ENCODE results near the gene CDH13. TPM values are rescaled to one million over a fixed set of nuclear protein-coding genes. Genes with fewer than 3 reads are reported as not detected.

CDH13 gene
- total RNA-seq, 2 experiments from 2014 or later = not detected

DNA sequence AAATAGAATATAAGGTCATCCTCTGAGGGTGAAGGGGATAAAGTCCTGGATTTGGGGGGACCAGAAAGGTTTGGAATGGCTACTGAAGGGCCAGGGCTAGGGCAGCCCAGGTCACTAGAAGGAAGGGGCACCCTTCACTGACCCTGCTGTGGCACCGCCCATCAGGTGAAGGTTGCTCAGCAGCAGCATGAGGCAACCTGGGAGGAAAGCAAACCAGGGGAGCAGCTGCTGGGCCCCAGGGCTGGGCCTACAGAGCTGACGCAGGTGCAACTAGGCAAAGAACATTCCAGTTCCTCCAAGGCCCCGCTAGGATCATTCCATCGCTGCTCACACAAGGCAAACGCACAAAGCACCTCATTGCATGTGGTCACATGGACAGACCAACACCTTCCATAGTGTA lies 1177.6 kb downstream of the CDH13 start:
- DNase-seq = no peak
- intact Hi-C loops (cut with micrococcal nuclease) = no loop called here
- ChIA-PET CTCF (no interaction called here), POLR2A (no interaction called here)
- Mint-ChIP-seq H3K4me1 (ENCODE audit: low read depth) (peaks cover 20% of the 10 kb centered on the region), H3K4me3 (no peak overlapping the region), H3K27ac (no peak overlapping the region), H3K9me3 (no peaks in the 10 kb centered on the region), H3K27me3 (peaks cover 3% of the 10 kb centered on the region), H3K36me3 (peaks cover 7% of the 10 kb centered on the region)

DNA sequence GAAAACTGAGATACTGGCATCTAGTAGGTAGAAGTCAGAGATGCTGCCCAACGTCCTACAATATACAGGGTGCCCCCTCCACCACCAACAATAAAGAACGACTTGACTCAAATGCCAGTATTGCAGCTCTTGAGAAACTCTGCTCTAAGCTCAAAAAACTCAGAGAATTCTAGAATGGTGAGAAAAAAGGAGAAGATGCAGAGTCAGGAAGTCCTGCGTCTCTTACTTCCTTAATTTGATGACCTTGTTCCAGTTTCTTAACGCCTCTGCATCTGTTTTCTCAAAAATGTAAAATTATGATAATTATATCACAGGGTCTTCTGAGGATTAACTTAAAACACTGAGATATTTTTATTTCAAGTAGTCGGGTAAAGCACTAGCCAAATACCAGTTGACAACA lies 1179.3 kb downstream of the CDH13 start:
- no peak overlapping the region for H3K4me3 Mint-ChIP-seq
- intact Hi-C loops (cut with micrococcal nuclease) = no loop called here
- peaks cover 15% of the 10 kb centered on the region for H3K36me3 Mint-ChIP-seq
- ChIA-PET CTCF (no interaction called here), POLR2A (interaction anchor here (2.3 kb wide), 1 partner anchor 93 kb away, joined by 7 read pairs; the partner anchor contains the start of gene MLYCD)
- peaks cover 35% of the 10 kb centered on the region for H3K4me1 Mint-ChIP-seq (ENCODE audit: low read depth)
- no peaks in the 10 kb centered on the region for H3K9me3 Mint-ChIP-seq
- no peak overlapping the region for H3K27ac Mint-ChIP-seq
- DNase-seq = no peak
- H3K27me3 Mint-ChIP-seq = peaks cover 3% of the 10 kb centered on the region

DNA sequence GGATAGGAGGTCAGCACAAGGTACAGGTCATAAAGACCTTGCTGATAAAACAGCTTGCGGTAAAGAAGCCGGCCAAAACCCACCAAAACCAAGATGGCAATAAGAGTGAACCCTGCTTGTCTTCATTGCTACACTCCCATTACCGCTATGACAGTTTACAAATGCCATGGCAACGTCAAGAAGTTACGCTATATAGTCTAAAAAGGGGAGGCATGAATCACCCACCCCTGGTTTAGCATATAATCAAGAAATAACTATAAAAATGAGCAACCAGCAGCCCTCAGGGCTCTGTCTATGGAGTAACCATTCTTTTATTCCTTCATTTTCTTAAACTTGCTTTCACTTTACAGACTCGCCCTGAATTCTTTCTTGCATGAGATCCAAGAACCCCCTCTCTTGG lies 1180.0 kb downstream of the CDH13 start:
- no peak for DNase-seq
- intact Hi-C loops (cut with micrococcal nuclease) = loop anchor here (1.0 kb wide), 3 partner anchors 93 to 310 kb away; partner anchors contain the start of genes MBTPS1, MLYCD and OSGIN1
- POLR2A ChIA-PET = interaction anchor here (2.3 kb wide), 1 partner anchor 92 kb away, joined by 7 read pairs; the partner anchor contains the start of gene MLYCD
- Mint-ChIP-seq H3K4me1 (ENCODE audit: low read depth) (peaks cover 37% of the 10 kb centered on the region), H3K27me3 (no peaks in the 10 kb centered on the region), H3K9me3 (no peaks in the 10 kb centered on the region), H3K4me3 (no peak overlapping the region), H3K36me3 (peaks cover 20% of the 10 kb centered on the region), H3K27ac (no peak overlapping the region)
- CTCF ChIA-PET = no interaction called here

DNA sequence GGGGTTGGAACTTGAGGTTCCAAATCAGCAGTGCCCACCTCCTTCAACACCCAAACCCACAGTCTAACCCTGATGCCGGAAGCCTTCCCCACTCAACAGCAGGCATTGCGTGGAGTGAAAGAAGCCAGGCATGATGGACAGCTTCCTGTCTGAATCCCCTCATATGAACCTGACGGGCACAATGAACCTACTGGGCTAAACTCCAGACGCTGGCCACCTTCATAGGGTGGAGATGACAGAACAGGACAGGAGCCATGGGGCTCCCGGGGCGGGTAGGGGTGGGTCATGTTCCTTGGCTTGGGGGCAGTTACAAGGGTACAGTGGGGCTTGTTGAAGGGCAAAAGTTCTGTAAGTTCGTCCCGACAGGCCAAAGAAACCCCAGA lies 1180.5 kb downstream of the CDH13 start:
- intact Hi-C loops (cut with micrococcal nuclease) = loop anchor here (1.0 kb wide), 3 partner anchors 92 to 309 kb away; partner anchors contain the start of genes MBTPS1, MLYCD and OSGIN1
- Mint-ChIP-seq H3K4me1 (ENCODE audit: low read depth) (peaks cover 37% of the 10 kb centered on the region), H3K4me3 (peak overlapping the region; percentile 98), H3K36me3 (peaks cover 21% of the 10 kb centered on the region), H3K9me3 (no peaks in the 10 kb centered on the region), H3K27me3 (no peaks in the 10 kb centered on the region), H3K27ac (no peak overlapping the region)
- ChIA-PET POLR2A (interaction anchor here (2.3 kb wide), 1 partner anchor 92 kb away, joined by 7 read pairs; the partner anchor contains the start of gene MLYCD), CTCF (interaction anchor here (2.1 kb wide), 1 partner anchor 19 kb away, joined by 5 read pairs; no protein-coding TSS in a partner anchor)
- DNase-seq = no peak

DNA sequence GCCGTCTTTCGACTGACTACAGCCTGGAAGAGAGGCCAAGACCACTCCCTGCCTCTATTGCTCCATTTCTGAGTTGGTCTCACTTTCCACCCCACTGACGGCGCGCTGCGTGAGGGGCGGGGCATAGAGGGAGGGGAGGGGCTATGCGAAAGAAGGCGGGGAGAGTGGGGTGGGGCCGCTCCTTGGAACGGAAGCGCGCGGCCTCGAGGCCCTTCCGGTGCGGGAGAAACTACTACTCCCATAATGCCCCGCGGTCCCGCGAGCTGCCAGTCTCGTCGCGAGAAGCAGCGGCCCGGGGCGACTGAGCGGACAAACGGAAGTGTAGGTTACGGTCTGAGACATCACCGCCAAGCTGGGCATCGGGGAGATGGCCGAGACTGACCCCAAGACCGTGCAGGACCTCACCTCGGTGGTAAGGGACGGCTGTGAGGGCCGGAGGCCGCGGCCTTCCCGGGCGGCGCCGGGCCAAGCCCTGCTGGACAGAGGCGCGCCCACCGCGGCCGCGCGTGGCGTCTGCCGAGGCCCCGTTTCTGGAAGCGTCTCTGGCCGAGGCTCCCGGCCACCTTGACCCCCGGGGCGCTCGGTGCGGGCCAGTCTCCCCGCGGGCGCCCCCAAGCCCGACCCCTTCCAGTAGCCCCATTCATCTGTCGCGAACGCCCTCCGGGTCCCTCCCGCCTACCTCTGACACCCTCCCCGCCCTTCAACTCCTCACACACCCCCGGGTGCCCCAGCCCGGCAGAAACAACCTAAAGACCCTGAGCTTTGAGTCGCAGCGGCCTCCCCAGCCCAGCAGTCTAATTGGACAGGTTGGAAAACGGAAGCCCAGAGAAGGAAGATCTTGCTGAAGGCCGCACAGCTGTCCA lies 1181.2 kb downstream of the CDH13 start, which contains the start of gene HSBP1:
TSS of gene HSBP1 (plus strand) at position 269 of the 863 bp plus-strand sequence. CDS start at position 368, 99 bp downstream.
- Mint-ChIP-seq H3K4me3 (peak within 1 kb of the TSS; percentile 98), H3K36me3 (peaks cover 24% of the 10 kb centered on the region), H3K4me1 (ENCODE audit: low read depth) (peaks cover 33% of the 10 kb centered on the region), H3K27me3 (no peaks in the 10 kb centered on the region), H3K27ac (peak within 1 kb of the TSS; percentile 88), H3K9me3 (no peaks in the 10 kb centered on the region)
- DNase-seq = peak; percentile 96
- ChIA-PET CTCF (interaction anchor here (1.4 to 2.1 kb wide), 2 partner anchors 16 to 19 kb away, joined by 3 to 5 read pairs; no protein-coding TSS in a partner anchor), POLR2A (interaction anchor here (2.3 kb wide), 1 partner anchor 91 kb away, joined by 7 read pairs; the partner anchor contains the start of gene MLYCD)
- intact Hi-C loops (cut with micrococcal nuclease) = loop anchor here (1.0 kb wide), 3 partner anchors 91 to 308 kb away; partner anchors contain the start of genes MBTPS1, MLYCD and OSGIN1

DNA sequence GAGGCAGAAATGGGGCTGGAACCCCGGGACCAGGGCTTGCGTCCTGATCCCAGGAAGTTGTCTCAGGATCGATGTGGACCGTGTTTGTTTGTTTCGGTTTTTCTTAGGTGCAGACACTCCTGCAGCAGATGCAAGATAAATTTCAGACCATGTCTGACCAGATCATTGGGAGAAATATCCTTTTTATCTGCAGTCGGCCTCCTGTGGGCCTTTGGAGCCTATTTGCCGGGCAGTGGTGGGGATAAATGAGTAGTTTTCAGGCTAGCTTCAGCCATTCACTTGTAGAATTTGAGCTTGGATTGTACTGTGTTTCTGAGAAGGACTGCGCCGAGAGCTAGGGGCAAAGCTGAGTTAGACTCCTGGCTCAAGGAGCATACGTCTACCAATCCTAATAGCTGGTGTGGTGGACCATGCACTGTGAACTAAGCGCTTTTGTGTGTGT lies 1181.8 kb downstream of the CDH13 start:
- Mint-ChIP-seq H3K4me1 (ENCODE audit: low read depth) (peaks cover 33% of the 10 kb centered on the region), H3K4me3 (peak overlapping the region; percentile 98), H3K27me3 (no peaks in the 10 kb centered on the region), H3K27ac (peak overlapping the region; percentile 77), H3K9me3 (no peaks in the 10 kb centered on the region), H3K36me3 (peaks cover 24% of the 10 kb centered on the region)
- ChIA-PET POLR2A (no interaction called here), CTCF (interaction anchor here (1.4 to 2.1 kb wide), 2 partner anchors 16 to 18 kb away, joined by 3 to 5 read pairs; no protein-coding TSS in a partner anchor)
- no peak for DNase-seq
- intact Hi-C loops (cut with micrococcal nuclease) = no loop called here

DNA sequence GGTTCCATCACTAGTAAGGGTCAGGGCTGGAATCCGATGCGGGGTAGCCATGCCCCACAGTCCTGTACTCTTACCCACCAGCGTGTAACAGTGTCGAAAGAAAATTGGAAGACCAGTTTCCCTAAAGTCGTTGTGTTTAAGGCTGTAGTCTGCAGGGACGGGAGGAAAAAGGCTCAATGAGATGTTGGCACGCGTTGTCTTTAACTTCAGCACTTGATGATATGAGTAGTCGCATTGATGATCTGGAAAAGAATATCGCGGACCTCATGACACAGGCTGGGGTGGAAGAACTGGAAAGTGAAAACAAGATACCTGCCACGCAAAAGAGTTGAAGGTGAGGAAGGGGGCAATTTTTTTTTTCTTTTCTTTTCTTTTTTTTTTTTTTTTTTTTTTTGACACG lies 1182.3 kb downstream of the CDH13 start:
- Mint-ChIP-seq H3K9me3 (no peaks in the 10 kb centered on the region), H3K4me1 (ENCODE audit: low read depth) (peaks cover 33% of the 10 kb centered on the region), H3K36me3 (peaks cover 24% of the 10 kb centered on the region), H3K27me3 (no peaks in the 10 kb centered on the region), H3K4me3 (peak overlapping the region; percentile 98), H3K27ac (peak overlapping the region; percentile 20)
- ChIA-PET CTCF (interaction anchor here (1.4 to 2.1 kb wide), 2 partner anchors 15 to 17 kb away, joined by 3 to 5 read pairs; no protein-coding TSS in a partner anchor), POLR2A (no interaction called here)
- no peak for DNase-seq
- intact Hi-C loops (cut with micrococcal nuclease) = no loop called here

DNA sequence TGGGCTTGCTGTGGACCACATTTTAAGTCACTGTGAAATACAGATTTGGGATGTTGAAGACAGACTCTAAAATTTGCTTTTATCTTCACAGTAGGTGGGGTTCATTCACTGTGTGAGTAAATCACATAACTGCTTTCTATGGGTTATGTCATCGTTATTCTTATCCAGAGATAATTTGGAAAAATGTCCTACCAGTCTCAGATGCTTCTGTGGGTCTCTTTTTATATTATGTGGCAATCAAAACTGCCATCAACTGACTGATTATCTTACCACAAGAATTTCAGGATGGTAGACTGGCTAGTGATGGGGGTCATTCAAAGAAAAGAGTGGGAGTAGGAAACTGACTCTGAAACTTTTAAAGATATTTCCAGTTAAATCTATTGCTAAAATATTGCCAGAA lies 1184.1 kb downstream of the CDH13 start:
- H3K36me3 Mint-ChIP-seq = peaks cover 24% of the 10 kb centered on the region
- no peaks in the 10 kb centered on the region for H3K27me3 Mint-ChIP-seq
- intact Hi-C loops (cut with micrococcal nuclease) = no loop called here
- DNase-seq = no peak
- H3K27ac Mint-ChIP-seq = no peak overlapping the region
- ChIA-PET CTCF (no interaction called here), POLR2A (no interaction called here)
- peaks cover 33% of the 10 kb centered on the region for H3K4me1 Mint-ChIP-seq (ENCODE audit: low read depth)
- no peaks in the 10 kb centered on the region for H3K9me3 Mint-ChIP-seq
- no peak overlapping the region for H3K4me3 Mint-ChIP-seq

DNA sequence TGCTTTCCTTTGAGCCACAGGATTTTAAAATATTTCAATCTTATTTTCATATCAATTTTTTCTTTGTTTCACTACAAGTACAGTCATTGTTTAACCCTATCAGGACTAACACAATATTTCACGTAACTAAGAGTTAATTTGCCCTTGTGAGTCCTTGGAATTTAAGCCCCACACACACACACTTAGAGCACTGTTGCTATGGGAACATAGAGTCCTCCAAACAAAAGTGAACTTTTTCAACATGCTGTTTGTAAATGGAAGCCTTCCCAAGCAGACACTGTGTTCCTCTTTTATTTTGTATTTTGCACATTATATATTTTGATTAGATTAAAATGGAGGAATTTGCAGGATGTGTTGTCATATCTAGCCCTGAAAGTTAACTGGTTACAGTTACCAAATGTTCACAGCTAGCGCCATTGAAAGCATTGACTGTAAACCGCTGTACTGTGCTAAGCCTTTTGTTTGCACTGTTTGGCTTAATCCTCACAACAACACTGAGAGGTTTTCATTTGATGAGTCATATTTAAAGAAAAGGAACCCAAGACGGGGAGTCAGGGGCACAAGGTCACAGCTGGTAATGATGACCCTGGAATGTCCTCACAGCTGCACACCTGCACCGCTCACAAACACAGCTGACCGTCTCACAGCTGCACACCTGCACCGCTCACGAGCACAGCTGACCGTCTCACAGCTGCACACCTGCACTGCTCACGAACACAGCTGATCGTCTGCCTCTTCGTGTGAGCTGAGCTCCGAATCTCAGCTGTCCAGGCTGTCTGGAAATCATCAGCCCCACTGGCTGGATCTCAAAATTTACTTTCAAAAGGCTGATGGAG lies 1187.3 kb downstream of the CDH13 start:
- ChIA-PET CTCF (interaction anchor here (0.9 to 1.3 kb wide), 2 partner anchors 11 to 12 kb away, joined by 3 to 7 read pairs; no protein-coding TSS in a partner anchor), POLR2A (no interaction called here)
- Mint-ChIP-seq H3K4me1 (ENCODE audit: low read depth) (peaks cover 20% of the 10 kb centered on the region), H3K27ac (no peak overlapping the region), H3K4me3 (no peak overlapping the region), H3K27me3 (no peaks in the 10 kb centered on the region), H3K36me3 (peaks cover 18% of the 10 kb centered on the region), H3K9me3 (no peaks in the 10 kb centered on the region)
- DNase-seq = no peak
- intact Hi-C loops (cut with micrococcal nuclease) = no loop called here

DNA sequence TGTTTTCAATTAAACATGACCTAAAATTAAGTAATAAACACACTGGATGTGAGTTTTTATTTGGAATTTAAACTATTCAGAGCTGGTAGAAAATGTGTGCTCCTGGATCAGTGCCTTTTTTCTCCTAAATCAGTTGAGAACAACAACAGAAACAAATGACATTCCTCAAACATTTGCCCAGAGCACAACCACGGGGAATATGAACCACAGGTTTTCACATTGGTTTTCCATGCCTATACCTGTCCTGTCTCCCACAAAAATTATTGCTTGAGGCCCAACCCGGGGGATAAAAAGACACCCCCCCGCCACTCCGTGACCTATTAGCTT lies 1187.9 kb downstream of the CDH13 start:
- CTCF ChIA-PET = interaction anchor here (1.3 kb wide), 1 partner anchor 12 kb away, joined by 3 read pairs; no protein-coding TSS in a partner anchor
- intact Hi-C loops (cut with micrococcal nuclease) = no loop called here
- Mint-ChIP-seq H3K4me3 (no peak overlapping the region), H3K9me3 (no peaks in the 10 kb centered on the region), H3K36me3 (peaks cover 15% of the 10 kb centered on the region), H3K4me1 (ENCODE audit: low read depth) (peaks cover 16% of the 10 kb centered on the region), H3K27me3 (no peaks in the 10 kb centered on the region), H3K27ac (no peak overlapping the region)
- DNase-seq = no peak
- POLR2A ChIA-PET = no interaction called here

DNA sequence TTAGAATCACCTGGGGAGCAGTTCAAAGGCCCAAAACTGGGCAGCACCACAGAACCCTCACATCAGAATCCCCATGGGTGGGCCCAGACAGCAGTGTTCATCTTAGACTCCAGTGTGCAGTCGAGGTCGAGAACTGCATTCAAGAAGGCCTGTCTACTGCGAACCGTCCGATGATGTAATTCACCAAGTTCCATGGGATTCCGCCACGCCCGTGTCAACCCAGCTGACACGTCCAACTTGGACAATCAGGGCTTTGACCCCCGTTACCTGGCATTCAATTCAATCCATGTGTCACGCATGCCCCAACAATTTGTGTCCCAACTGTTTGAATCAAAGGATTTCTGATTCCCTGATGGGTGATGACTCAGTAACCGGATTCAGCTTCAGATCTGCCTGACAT lies 1190.3 kb downstream of the CDH13 start:
- CTCF ChIA-PET = interaction anchor here (1.6 kb wide), 1 partner anchor 10 kb away, joined by 4 read pairs; no protein-coding TSS in a partner anchor
- peaks cover 3% of the 10 kb centered on the region for H3K36me3 Mint-ChIP-seq
- H3K9me3 Mint-ChIP-seq = no peaks in the 10 kb centered on the region
- H3K4me3 Mint-ChIP-seq = no peak overlapping the region
- H3K27me3 Mint-ChIP-seq = peaks cover under 1% of the 10 kb centered on the region
- no peak for DNase-seq
- intact Hi-C loops (cut with micrococcal nuclease) = no loop called here
- no peak overlapping the region for H3K27ac Mint-ChIP-seq
- POLR2A ChIA-PET = no interaction called here
- H3K4me1 Mint-ChIP-seq (ENCODE audit: low read depth) = no peaks in the 10 kb centered on the region

DNA sequence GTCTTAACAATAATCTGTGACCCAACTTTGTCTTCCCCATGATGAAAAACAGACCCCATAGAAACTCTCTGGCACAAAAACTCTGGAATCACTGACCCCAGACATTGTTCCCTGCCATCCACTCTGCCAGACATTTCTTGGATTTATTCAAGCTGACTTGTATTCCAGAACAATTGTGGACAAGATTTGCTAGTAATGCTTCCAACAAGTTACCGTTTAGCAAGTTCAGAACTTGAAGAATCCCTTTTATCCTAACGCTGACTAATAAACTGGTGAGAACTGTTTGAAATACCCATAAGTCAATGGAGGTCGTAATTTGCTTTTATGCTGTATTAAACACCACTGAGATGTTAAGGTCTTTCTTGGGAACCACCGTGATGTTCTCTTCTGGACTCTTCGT lies 1191.5 kb downstream of the CDH13 start:
- intact Hi-C loops (cut with micrococcal nuclease) = no loop called here
- H3K9me3 Mint-ChIP-seq = no peaks in the 10 kb centered on the region
- peaks cover 6% of the 10 kb centered on the region for H3K27me3 Mint-ChIP-seq
- H3K4me1 Mint-ChIP-seq (ENCODE audit: low read depth) = no peaks in the 10 kb centered on the region
- no peak overlapping the region for H3K4me3 Mint-ChIP-seq
- no peak overlapping the region for H3K27ac Mint-ChIP-seq
- H3K36me3 Mint-ChIP-seq = no peaks in the 10 kb centered on the region
- ChIA-PET POLR2A (no interaction called here), CTCF (no interaction called here)
- DNase-seq = no peak
